IgD-negative memory B cell (primary cell): ENCODE data around the gene SLC39A10. TPM values are rescaled to one million over a fixed set of nuclear protein-coding genes. Genes with fewer than 3 reads are reported as not detected.
"Not testable (repeated sequence)": the region's sequence is repeated elsewhere in the genome, so short reads cannot be mapped to it uniquely, and the experiment has no call there.

Source experiments
- H3K27ac Mint-ChIP-seq, 3 donors: one replicate each; pipeline ENCODE4 v1.8.0; 2020 to 2022; ENCODE audit warnings: mild to moderate bottlenecking in 3 of 3, mixed read lengths in 3 of 3, moderate library complexity in 1 of 3
- H3K27me3 Mint-ChIP-seq: one replicate; pipeline ENCODE4 v1.8.0; 2021; ENCODE audit warnings: mixed read lengths
- H3K36me3 Mint-ChIP-seq: one replicate; pipeline ENCODE4 v1.8.0; 2020; ENCODE audit warnings: mild to moderate bottlenecking, mixed read lengths
- H3K4me1 Mint-ChIP-seq, 3 donors: one replicate each; pipeline ENCODE4 v1.8.0; 2020 to 2022; ENCODE audit warnings: mixed read lengths in 3 of 3, mild to moderate bottlenecking in 1 of 3
- H3K4me3 Mint-ChIP-seq, 4 donors: one replicate each; pipeline ENCODE4 v1.8.0; 2020 to 2022; ENCODE audit warnings: mild to moderate bottlenecking in 4 of 4, mixed read lengths in 4 of 4, moderate library complexity in 3 of 4
- H3K9me3 Mint-ChIP-seq, 3 donors: one replicate each; pipeline ENCODE4 v1.8.0; 2020 to 2021; ENCODE audit warnings: mixed read lengths in 3 of 3, mild to moderate bottlenecking in 1 of 3
- polyA plus RNA-seq: library from polyadenylated mRNA; unstranded; fragments of 300-500 nt; fragmentation: Illumina TruSeq; gene quantifications from one replicate; pipeline ENCODE4 v1.2.3, GENCODE V29; 2021

The SLC39A10 gene
- polyA plus RNA-seq, 1 donor from 2014 or later: 11.2 TPM

DNA sequence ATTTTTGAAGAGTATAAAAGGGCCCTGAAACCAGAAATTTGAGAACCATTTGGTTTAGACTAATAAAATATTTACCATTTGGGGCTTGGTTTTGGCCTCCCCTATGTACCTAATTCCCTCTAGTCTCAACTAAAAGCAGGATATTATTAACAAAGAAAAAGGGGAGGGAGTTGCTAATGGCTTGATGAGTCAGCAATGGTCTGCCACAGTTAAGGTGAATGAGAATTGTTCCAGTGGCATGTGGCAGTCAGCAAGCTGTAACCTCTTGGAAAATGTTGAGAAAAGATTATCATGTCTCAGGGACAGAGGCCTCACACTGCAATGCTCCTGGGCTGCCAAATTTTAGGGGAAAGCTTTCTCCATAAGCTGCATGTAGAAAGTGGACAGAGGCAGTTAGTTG, 20.1 kb upstream of the SLC39A10 start:
- peaks cover 7 to 26% (median 13%) of the 10 kb centered on the region in 3 donors for H3K4me1 Mint-ChIP-seq
- H3K4me3 Mint-ChIP-seq: no peak overlapping the region
- no peaks in the 10 kb centered on the region for H3K27me3 Mint-ChIP-seq
- no peak overlapping the region for H3K27ac Mint-ChIP-seq
- no peaks in the 10 kb centered on the region for H3K36me3 Mint-ChIP-seq
- H3K9me3 Mint-ChIP-seq: no peaks in the 10 kb centered on the region

GRCh38 chr2:195638750-195639149, 18.3 kb upstream of the SLC39A10 start:
- H3K9me3 Mint-ChIP-seq: no peaks in the 10 kb centered on the region
- H3K27ac Mint-ChIP-seq: no peak overlapping the region
- no peaks in the 10 kb centered on the region for H3K36me3 Mint-ChIP-seq
- no peaks in the 10 kb centered on the region for H3K27me3 Mint-ChIP-seq
- peaks cover 9 to 25% (median 14%) of the 10 kb centered on the region in 3 donors for H3K4me1 Mint-ChIP-seq
- no peak overlapping the region for H3K4me3 Mint-ChIP-seq

- H3K4me1 Mint-ChIP-seq: peaks cover 9 to 20% (median 14%) of the 10 kb centered on the region in 3 donors
- no peaks in the 10 kb centered on the region for H3K36me3 Mint-ChIP-seq
- no peak overlapping the region for H3K27ac Mint-ChIP-seq
- no peaks in the 10 kb centered on the region for H3K9me3 Mint-ChIP-seq
- no peaks in the 10 kb centered on the region for H3K27me3 Mint-ChIP-seq
- H3K4me3 Mint-ChIP-seq: no peak overlapping the region
Measured at GRCh38 chr2:195639238-195639858, 17.7 kb upstream of the SLC39A10 start.

DNA sequence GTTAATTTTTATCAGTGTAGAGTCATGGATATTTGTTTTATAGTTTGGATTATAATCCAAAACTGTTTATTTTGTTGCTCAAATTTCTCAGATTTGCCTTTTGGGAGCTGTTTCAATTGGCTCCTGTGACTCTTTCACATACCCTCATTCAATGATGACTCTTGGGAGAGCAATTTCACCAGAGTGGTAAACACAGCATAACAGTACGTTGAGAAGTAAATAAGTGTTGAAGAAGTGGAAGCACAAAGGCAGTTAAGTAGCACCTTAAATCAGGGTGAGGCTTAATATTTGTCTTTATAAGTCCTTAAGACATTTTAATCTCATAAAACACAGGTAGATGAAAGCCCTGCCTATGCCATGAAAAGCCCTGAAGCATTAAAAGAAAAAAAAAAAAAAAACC, 17.1 kb upstream of the SLC39A10 start:
- no peak overlapping the region for H3K4me3 Mint-ChIP-seq
- no peaks in the 10 kb centered on the region for H3K27me3 Mint-ChIP-seq
- H3K9me3 Mint-ChIP-seq: no peaks in the 10 kb centered on the region
- no peak overlapping the region for H3K27ac Mint-ChIP-seq
- H3K36me3 Mint-ChIP-seq: no peaks in the 10 kb centered on the region
- H3K4me1 Mint-ChIP-seq: peaks cover 9 to 19% (median 14%) of the 10 kb centered on the region in 3 donors

GRCh38 chr2:195642027-195642678, 14.9 kb upstream of the SLC39A10 start:
- no peak overlapping the region for H3K27ac Mint-ChIP-seq
- H3K9me3 Mint-ChIP-seq: no peaks in the 10 kb centered on the region
- no peak overlapping the region for H3K4me3 Mint-ChIP-seq
- no peaks in the 10 kb centered on the region for H3K27me3 Mint-ChIP-seq
- H3K36me3 Mint-ChIP-seq: peaks cover 2% of the 10 kb centered on the region
- H3K4me1 Mint-ChIP-seq: peaks cover 16 to 24% (median 23%) of the 10 kb centered on the region in 3 donors

DNA sequence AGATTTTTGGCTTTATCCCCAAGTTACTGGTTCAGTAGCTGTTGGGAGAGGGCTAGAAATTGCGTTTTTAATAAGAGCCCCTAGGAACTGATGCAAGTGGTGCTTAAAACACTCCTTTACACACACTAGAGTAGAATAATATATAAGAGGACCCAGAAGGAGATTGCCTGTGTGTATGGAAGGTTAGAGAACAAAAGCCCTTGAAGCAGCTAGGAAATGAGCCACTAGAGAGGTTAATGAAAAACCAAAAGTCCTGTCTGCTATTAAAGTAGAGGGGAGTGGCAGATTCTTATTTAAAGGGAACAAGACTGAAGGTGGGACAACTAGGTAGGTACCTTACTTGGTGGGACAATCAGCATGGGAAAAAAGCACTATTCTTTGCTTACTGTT, 14.4 kb upstream of the SLC39A10 start:
- Mint-ChIP-seq H3K4me1 (peaks cover 20 to 29% (median 27%) of the 10 kb centered on the region in 3 donors), H3K27ac (no peak overlapping the region), H3K9me3 (no peaks in the 10 kb centered on the region), H3K27me3 (no peaks in the 10 kb centered on the region), H3K4me3 (no peak overlapping the region), H3K36me3 (peaks cover 2% of the 10 kb centered on the region)

DNA sequence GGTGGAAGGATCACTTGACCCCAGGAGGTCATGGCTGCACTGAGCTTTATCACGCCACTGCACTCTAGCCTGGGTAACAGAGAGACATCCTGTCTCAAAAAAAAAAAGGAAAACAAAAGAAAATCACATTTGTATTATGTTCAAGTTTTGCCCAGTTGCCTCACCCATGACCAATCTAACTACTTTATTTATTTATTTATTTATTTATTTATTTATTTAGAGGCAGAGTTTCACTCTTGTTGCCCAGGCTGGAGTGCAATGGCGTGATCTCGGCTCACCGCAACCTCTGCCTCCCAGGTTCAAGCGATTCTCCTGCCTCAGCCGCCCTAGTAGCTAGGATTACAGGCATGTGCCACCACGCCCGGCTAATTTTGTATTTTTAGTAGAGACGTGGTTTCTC, 12.3 kb upstream of the SLC39A10 start:
- H3K4me3 Mint-ChIP-seq, H3K36me3 Mint-ChIP-seq, H3K9me3 Mint-ChIP-seq, H3K27me3 Mint-ChIP-seq, H3K27ac Mint-ChIP-seq: not testable (repeated sequence)
- peaks cover 31 to 42% (median 38%) of the 10 kb centered on the region in 3 donors for H3K4me1 Mint-ChIP-seq

GRCh38 chr2:195645413-195645812, 11.6 kb upstream of the SLC39A10 start:
- no peak overlapping the region for H3K27ac Mint-ChIP-seq

DNA sequence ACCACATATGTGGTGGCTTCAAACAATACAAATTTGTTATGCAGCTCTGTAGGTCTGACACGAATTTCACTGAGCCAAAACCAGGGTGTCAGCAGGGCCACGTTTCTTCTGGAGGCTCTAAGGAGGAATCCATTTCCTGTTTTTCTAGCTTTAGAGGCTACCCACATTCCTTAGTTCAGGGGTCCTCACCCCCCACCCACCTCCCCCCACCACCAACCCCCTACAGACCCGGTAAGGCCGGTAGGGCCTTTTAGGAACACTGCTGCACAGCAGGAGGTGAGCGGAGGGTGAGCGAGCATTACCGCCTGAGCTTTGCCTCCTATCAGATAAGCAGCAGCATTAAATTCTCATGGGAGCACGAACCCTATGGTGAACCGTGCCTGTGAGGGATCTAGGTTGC, 10.6 kb upstream of the SLC39A10 start:
- Mint-ChIP-seq H3K36me3 (peaks cover 2% of the 10 kb centered on the region), H3K4me1 (peaks cover 41 to 53% (median 45%) of the 10 kb centered on the region in 3 donors), H3K4me3 (peak overlapping the region in 1 of 4 donors; percentile 10), H3K9me3 (no peaks in the 10 kb centered on the region), H3K27me3 (no peaks in the 10 kb centered on the region), H3K27ac (peak overlapping the region in 2 of 3 donors; percentile 49 to 59)

More at GRCh38 chr2:195645413-195645812, 11.6 kb upstream of the SLC39A10 start:
- H3K9me3 Mint-ChIP-seq: no peaks in the 10 kb centered on the region
- peaks cover 35 to 46% (median 45%) of the 10 kb centered on the region in 3 donors for H3K4me1 Mint-ChIP-seq
- no peak overlapping the region for H3K4me3 Mint-ChIP-seq
- no peaks in the 10 kb centered on the region for H3K27me3 Mint-ChIP-seq
- H3K36me3 Mint-ChIP-seq: peaks cover 2% of the 10 kb centered on the region

DNA sequence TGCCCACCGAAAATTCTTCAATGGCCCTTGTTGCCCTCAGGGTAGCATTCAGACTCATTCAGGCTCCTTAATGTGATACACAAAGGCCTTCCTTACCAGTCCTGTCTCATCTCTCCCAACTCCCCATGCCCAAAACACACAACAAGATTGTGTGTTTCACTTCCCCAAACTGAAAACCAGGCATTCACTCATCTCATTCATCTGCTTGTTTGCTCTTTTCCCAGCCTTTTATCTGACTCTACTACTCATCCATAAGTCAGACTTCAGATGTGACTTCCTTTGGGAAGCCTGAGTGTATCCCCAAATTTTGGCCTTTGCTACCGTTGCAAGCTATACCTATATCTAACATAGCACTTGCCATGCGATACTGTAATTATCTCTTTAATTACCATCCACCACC, 9.7 kb upstream of the SLC39A10 start:
- Mint-ChIP-seq H3K36me3 (peaks cover 6% of the 10 kb centered on the region), H3K9me3 (no peaks in the 10 kb centered on the region), H3K4me1 (peaks cover 41 to 55% (median 45%) of the 10 kb centered on the region in 3 donors), H3K27ac (peak overlapping the region; percentile 49 to 83 (median 59)), H3K27me3 (no peaks in the 10 kb centered on the region), H3K4me3 (peak overlapping the region in 3 of 4 donors; percentile 3 to 67 (median 46))

- not testable (repeated sequence) for H3K36me3 Mint-ChIP-seq, H3K9me3 Mint-ChIP-seq, H3K27me3 Mint-ChIP-seq
- H3K4me1 Mint-ChIP-seq: peaks cover 40 to 50% (median 47%) of the 10 kb centered on the region in 3 donors
- H3K4me3 Mint-ChIP-seq: peak overlapping the region in 3 of 4 donors; percentile 10 to 76 (median 37)
- peak overlapping the region; percentile 75 to 98 (median 96) for H3K27ac Mint-ChIP-seq
Measured at GRCh38 chr2:195648370-195648769, 8.7 kb upstream of the SLC39A10 start.

DNA sequence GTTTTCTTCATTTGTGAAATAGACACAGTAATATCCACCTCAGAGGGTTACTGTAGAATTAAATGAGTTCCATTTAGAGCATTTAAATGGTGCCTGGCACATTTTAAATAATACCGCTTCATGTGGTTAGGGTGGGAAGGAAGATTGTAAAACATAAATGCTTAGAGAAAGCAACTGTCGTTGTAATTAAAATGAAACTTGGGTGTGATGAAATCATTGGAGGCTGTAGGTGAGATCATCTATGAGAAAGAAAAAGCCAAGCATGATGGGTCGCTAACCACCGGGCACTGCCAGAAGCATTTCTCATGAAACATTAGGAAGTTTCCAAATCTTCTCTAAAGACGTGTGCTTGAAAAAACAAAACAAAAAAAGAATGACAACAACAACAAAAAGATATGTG, 8.2 kb upstream of the SLC39A10 start:
- Mint-ChIP-seq H3K36me3 (peaks cover 6% of the 10 kb centered on the region), H3K9me3 (no peaks in the 10 kb centered on the region), H3K4me1 (peaks cover 37 to 53% (median 52%) of the 10 kb centered on the region in 3 donors), H3K27me3 (no peaks in the 10 kb centered on the region), H3K27ac (peak overlapping the region; percentile 75 to 98 (median 96)), H3K4me3 (peak overlapping the region in 3 of 4 donors; percentile 37 to 79 (median 76))

DNA sequence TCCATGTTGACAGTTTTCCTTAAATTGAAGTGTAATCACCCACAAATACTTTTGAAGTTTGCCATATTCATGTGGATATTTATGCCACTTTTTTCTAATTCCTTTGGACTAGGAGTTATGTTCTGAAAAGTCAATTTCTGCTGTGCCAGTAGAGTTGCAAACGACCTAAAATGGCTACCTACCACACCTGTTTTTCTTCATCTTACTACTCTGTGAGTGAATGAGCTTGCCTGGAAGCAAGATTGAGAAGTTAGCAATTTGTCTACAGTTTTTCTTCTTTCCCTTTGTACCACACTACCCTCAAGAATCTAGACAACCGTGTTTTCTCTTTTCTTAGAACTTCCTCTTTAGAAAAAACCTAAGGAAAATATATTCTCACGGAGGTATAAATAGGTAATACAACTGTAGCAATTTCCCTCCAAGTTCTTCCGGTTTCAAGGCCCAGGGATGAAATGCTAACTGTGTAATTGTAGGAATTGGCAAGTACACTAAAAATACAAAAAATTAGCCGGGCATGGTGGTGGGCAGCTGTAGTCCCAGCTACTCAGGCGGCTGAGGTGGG, 7.3 kb upstream of the SLC39A10 start:
- Mint-ChIP-seq H3K4me1 (peaks cover 39 to 57% (median 53%) of the 10 kb centered on the region in 3 donors), H3K27me3 (no peaks in the 10 kb centered on the region), H3K4me3 (peak overlapping the region; percentile 36 to 86 (median 78)), H3K27ac (peak overlapping the region; percentile 75 to 98 (median 96)), H3K9me3 (no peaks in the 10 kb centered on the region), H3K36me3 (peaks cover 6% of the 10 kb centered on the region)

GRCh38 chr2:195651046-195651445, 6.0 kb upstream of the SLC39A10 start:
- Mint-ChIP-seq H3K9me3 (no peaks in the 10 kb centered on the region), H3K4me3 (peak overlapping the region; percentile 36 to 86 (median 78)), H3K27ac (peak overlapping the region; percentile 75 to 98 (median 96)), H3K36me3 (peaks cover 4% of the 10 kb centered on the region), H3K27me3 (no peaks in the 10 kb centered on the region), H3K4me1 (peaks cover 41 to 57% (median 54%) of the 10 kb centered on the region in 3 donors)

- Mint-ChIP-seq H3K27me3 (no peaks in the 10 kb centered on the region), H3K4me3 (peak overlapping the region in 1 of 4 donors; percentile 78), H3K36me3 (peaks cover 6% of the 10 kb centered on the region), H3K27ac (peak overlapping the region in 2 of 3 donors; percentile 35 to 73), H3K4me1 (peaks cover 41 to 50% (median 48%) of the 10 kb centered on the region in 3 donors), H3K9me3 (no peaks in the 10 kb centered on the region)
Measured at GRCh38 chr2:195652911-195653310, 4.1 kb upstream of the SLC39A10 start.
